Measurements from ENCODE around the gene GP5.

GP5 gene

DNA sequence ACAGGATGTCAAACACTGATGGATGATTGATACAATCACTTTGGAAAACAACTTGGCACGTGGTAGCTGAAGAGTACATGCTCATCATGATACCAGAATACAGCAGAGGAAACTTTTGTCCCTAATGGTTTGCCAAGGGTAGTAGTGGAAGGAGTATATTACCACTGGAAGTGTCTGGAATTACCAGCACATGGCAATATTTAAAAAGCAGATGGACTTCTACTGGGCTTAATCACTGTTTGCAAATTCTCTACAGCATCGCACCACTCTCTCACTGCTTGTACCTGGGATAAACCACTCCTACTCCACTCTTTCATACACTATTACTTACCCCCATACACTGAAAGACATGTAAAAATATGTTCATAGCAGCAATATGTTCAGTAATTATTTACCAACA is 19.6 kb upstream of the GP5 start:
- no peak for ATAC-seq (ENCODE audit: low read depth)
- Mint-ChIP-seq H3K4me1 (no peaks in the 10 kb centered on the region), H3K27ac (no peak overlapping the region)

DNA sequence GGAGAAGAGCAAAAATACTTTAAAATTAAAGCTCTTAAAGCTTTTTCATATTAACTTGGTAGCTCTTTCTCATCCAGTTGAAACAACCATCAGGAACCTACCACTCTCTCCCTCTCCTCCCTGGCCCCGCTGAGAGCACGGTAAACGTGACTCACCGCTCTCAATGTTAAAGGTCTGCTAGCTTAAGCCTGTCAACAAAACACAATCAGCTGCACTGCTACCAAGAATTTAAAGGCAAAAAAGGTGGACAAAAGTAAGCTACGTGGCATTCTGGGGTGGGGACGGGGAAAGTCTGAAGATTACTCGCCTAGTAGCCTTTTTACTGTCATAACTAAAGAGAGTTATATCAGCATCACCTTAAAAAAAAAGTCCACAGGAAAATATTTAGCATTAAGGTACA is 8.4 kb upstream of the GP5 start:
- ATAC-seq (ENCODE audit: low read depth) (no peak), DNase-seq (ENCODE audit: low spot score in 2 of 2) (no peak)
- H3K9me3 Mint-ChIP-seq = no peaks in the 10 kb centered on the region
- peaks cover 3% of the 10 kb centered on the region for H3K4me1 Mint-ChIP-seq
- peaks cover 7% of the 10 kb centered on the region for H3K36me3 Mint-ChIP-seq
- no peak overlapping the region for H3K4me3 Mint-ChIP-seq
- H3K27ac Mint-ChIP-seq = no peak overlapping the region
- no peaks in the 10 kb centered on the region for H3K27me3 Mint-ChIP-seq

More for the DNA sequence above, 19.6 kb upstream of the GP5 start:
- no peak for DNase-seq (ENCODE audit: low spot score in 2 of 2)
- peaks cover 15% of the 10 kb centered on the region for H3K36me3 Mint-ChIP-seq
- H3K27me3 Mint-ChIP-seq = no peaks in the 10 kb centered on the region
- no peak overlapping the region for H3K4me3 Mint-ChIP-seq
- no peaks in the 10 kb centered on the region for H3K9me3 Mint-ChIP-seq

- Mint-ChIP-seq H3K27ac (no peak overlapping the region), H3K4me3 (no peak overlapping the region), H3K36me3 (peaks cover 4% of the 10 kb centered on the region), H3K27me3 (no peaks in the 10 kb centered on the region), H3K9me3 (no peaks in the 10 kb centered on the region), H3K4me1 (peaks cover 3% of the 10 kb centered on the region)
- ATAC-seq (ENCODE audit: low read depth) (no peak), DNase-seq (ENCODE audit: low spot score in 2 of 2) (no peak)
Observed at GRCh38 chr3:194405766-194406165, 6.7 kb upstream of the GP5 start.

- no peaks in the 10 kb centered on the region for H3K9me3 Mint-ChIP-seq
- DNase-seq (ENCODE audit: low spot score in 2 of 2) (peak in 1 of 2 donors; percentile 41), ATAC-seq (ENCODE audit: low read depth) (peak; percentile 41)
- H3K4me1 Mint-ChIP-seq = peaks cover 5% of the 10 kb centered on the region
- H3K27ac Mint-ChIP-seq = no peak overlapping the region
- H3K36me3 Mint-ChIP-seq = peaks cover 4% of the 10 kb centered on the region
- H3K27me3 Mint-ChIP-seq = peaks cover 3% of the 10 kb centered on the region
- no peak overlapping the region for H3K4me3 Mint-ChIP-seq
Observed at GRCh38 chr3:194404365-194405140, 5.5 kb upstream of the GP5 start.

GRCh38 chr3:194401868-194402329 is 2.8 kb upstream of the GP5 start:
- ATAC-seq (ENCODE audit: low read depth) (no peak), DNase-seq (ENCODE audit: low spot score in 2 of 2) (no peak)
- Mint-ChIP-seq H3K27ac (no peak overlapping the region), H3K36me3 (peaks cover 2% of the 10 kb centered on the region), H3K27me3 (peaks cover 14% of the 10 kb centered on the region), H3K4me1 (peaks cover 19% of the 10 kb centered on the region), H3K9me3 (no peaks in the 10 kb centered on the region), H3K4me3 (no peak overlapping the region)

GRCh38 chr3:194401346-194401745 is 2.3 kb upstream of the GP5 start:
- H3K4me1 Mint-ChIP-seq = peaks cover 23% of the 10 kb centered on the region
- peaks cover 2% of the 10 kb centered on the region for H3K36me3 Mint-ChIP-seq
- no peaks in the 10 kb centered on the region for H3K9me3 Mint-ChIP-seq
- DNase-seq (ENCODE audit: low spot score in 2 of 2) (no peak), ATAC-seq (ENCODE audit: low read depth) (no peak)
- H3K27me3 Mint-ChIP-seq = peaks cover 16% of the 10 kb centered on the region
- H3K4me3 Mint-ChIP-seq = no peak overlapping the region
- H3K27ac Mint-ChIP-seq = no peak overlapping the region

DNA sequence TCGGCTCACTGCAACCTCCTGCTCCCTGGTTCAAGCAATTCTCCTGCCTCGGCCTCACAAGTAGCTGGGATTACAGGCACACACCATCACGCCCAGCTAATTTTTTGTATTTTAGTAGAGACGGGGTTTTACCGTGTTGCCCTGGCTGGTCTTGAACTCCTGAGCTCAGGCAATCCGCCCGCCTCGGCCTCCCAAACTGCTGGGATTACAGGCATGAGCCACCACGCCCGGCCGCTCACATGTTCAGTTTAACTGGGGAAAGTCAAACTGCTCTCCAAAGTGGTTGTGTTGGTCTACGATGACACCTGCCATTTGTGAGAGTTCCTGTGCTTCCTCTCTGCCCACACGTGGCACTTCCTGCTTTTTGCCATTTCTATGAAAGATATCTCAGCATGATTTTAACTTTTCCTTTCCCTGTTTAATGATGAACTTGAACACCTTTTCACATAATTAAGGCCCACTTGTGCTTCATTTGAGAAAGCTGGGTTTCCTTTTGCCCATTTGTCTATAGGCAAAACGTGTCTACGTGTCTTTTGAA is 877 bp upstream of the GP5 start:
- peaks cover 22% of the 10 kb centered on the region for H3K27me3 Mint-ChIP-seq
- peaks cover 2% of the 10 kb centered on the region for H3K36me3 Mint-ChIP-seq
- peaks cover 26% of the 10 kb centered on the region for H3K4me1 Mint-ChIP-seq
- no peaks in the 10 kb centered on the region for H3K9me3 Mint-ChIP-seq
- no peak overlapping the region for H3K4me3 Mint-ChIP-seq
- DNase-seq (ENCODE audit: low spot score in 2 of 2) (no peak), ATAC-seq (ENCODE audit: low read depth) (no peak)
- no peak overlapping the region for H3K27ac Mint-ChIP-seq

- Mint-ChIP-seq H3K9me3 (no peaks in the 10 kb centered on the region), H3K27ac (no peak overlapping the region), H3K4me3 (peak overlapping the region; percentile 81), H3K27me3 (peaks cover 22% of the 10 kb centered on the region), H3K36me3 (no peaks in the 10 kb centered on the region), H3K4me1 (peaks cover 24% of the 10 kb centered on the region)
- ATAC-seq (ENCODE audit: low read depth) (no peak), DNase-seq (ENCODE audit: low spot score in 2 of 2) (no peak)
Observed at GRCh38 chr3:194397757-194398312, 1.2 kb downstream of the GP5 start.

- H3K4me1 Mint-ChIP-seq = peaks cover 24% of the 10 kb centered on the region
- peak; percentile 22 to 23 for DNase-seq (ENCODE audit: low spot score in 2 of 2)
Observed at GRCh38 chr3:194396859-194397756, 2.0 kb downstream of the GP5 start.

DNA sequence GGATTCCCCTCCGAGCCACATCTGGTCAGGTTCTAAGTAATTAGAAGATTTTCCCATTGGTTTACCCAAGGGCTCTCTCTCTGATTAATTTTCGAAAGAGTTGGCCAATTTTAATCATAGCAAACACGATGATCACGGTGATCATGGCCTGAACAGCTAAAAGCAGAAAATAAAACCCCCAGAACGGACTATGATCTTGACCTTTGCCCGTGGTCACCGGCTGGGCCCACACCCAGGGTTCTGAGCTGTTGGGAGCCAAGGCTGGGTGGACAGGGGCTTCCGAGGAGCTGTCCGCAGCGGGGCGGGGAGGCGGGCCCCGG is 2.6 kb downstream of the GP5 start:
- H3K36me3 Mint-ChIP-seq = no peaks in the 10 kb centered on the region
- H3K4me3 Mint-ChIP-seq = peak overlapping the region; percentile 63
- no peaks in the 10 kb centered on the region for H3K9me3 Mint-ChIP-seq
- no peak overlapping the region for H3K27ac Mint-ChIP-seq
- peaks cover 22% of the 10 kb centered on the region for H3K27me3 Mint-ChIP-seq
- ATAC-seq (ENCODE audit: low read depth) = no peak
- DNase-seq (ENCODE audit: low spot score in 2 of 2) = no peak
- H3K4me1 Mint-ChIP-seq = peaks cover 24% of the 10 kb centered on the region

More at GRCh38 chr3:194396859-194397756, 2.0 kb downstream of the GP5 start:
- H3K36me3 Mint-ChIP-seq = no peaks in the 10 kb centered on the region
- ATAC-seq (ENCODE audit: low read depth) = peak; percentile 57
- no peak overlapping the region for H3K27ac Mint-ChIP-seq
- peak overlapping the region; percentile 81 for H3K4me3 Mint-ChIP-seq
- peaks cover 22% of the 10 kb centered on the region for H3K27me3 Mint-ChIP-seq
- H3K9me3 Mint-ChIP-seq = no peaks in the 10 kb centered on the region

- ATAC-seq (ENCODE audit: low read depth) (peak; percentile 39), DNase-seq (ENCODE audit: low spot score in 2 of 2) (no peak)
- Mint-ChIP-seq H3K36me3 (no peaks in the 10 kb centered on the region), H3K4me3 (peak overlapping the region; percentile 63), H3K4me1 (peaks cover 24% of the 10 kb centered on the region), H3K27me3 (peaks cover 22% of the 10 kb centered on the region), H3K9me3 (peaks cover 1% of the 10 kb centered on the region), H3K27ac (no peak overlapping the region)
Observed at GRCh38 chr3:194395778-194396538, 3.1 kb downstream of the GP5 start.

DNA sequence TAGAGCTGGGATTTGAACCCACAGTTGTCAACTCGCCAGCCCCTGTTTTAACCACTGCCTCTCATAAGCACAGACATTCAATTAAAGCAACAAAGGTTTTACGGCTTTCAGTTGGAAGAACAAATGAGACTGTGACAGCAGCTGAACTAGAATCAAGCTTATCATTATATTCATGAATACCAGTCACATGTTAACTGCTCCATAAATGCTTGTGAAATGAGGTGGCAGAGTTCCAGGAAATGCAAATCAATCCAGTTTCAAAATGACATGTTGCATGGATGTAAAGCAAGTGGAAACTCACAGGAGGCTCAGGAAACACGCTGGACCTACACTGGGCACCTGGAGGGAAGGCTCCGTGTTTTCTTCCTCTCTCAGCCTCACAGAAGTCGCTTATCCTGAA is 3.9 kb downstream of the GP5 start:
- Mint-ChIP-seq H3K27me3 (peaks cover 22% of the 10 kb centered on the region), H3K9me3 (peaks cover 6% of the 10 kb centered on the region), H3K36me3 (no peaks in the 10 kb centered on the region), H3K4me3 (no peak overlapping the region), H3K4me1 (peaks cover 24% of the 10 kb centered on the region), H3K27ac (no peak overlapping the region)
- DNase-seq (ENCODE audit: low spot score in 2 of 2) = no peak
- no peak for ATAC-seq (ENCODE audit: low read depth)

- peaks cover 11% of the 10 kb centered on the region for H3K4me1 Mint-ChIP-seq
- H3K4me3 Mint-ChIP-seq = no peak overlapping the region
- ATAC-seq (ENCODE audit: low read depth) (no peak), DNase-seq (ENCODE audit: low spot score in 2 of 2) (no peak)
- H3K9me3 Mint-ChIP-seq = peaks cover 6% of the 10 kb centered on the region
- H3K36me3 Mint-ChIP-seq = no peaks in the 10 kb centered on the region
- H3K27ac Mint-ChIP-seq = no peak overlapping the region
- H3K27me3 Mint-ChIP-seq = peaks cover 12% of the 10 kb centered on the region
Observed at GRCh38 chr3:194392576-194392975, 6.5 kb downstream of the GP5 start.
